NCI-H446 (cell line): ENCODE data around the gene YWHAG.
A peak's percentile ranks its signal among the peaks of the same experiment; 100 is the strongest.
"Not testable (repeated sequence)": the region's sequence is repeated elsewhere in the genome, so short reads cannot be mapped to it uniquely, and the experiment has no call there.

ENCODE experiments used
- DNase-seq, 2 experiments: peaks; one replicate each; lab custom pipeline; 2025; lab: John Stamatoyannopoulos, UW

The YWHAG gene

GRCh38 chr7:76358481-76359110 lies at the start of gene YWHAG:
Gene YWHAG (minus strand): TSS chr7:76358991. CDS start chr7:76358808, 183 bp downstream.
- peak; percentile 44 to 75 for DNase-seq

- no peak for DNase-seq
Measured at GRCh38 chr7:76408121-76408560, 49.4 kb upstream of the YWHAG start.

- DNase-seq, result no peak
Measured at GRCh38 chr7:76407718-76408117, 48.9 kb upstream of the YWHAG start.

GRCh38 chr7:76405738-76406137 lies 46.9 kb upstream of the YWHAG start:
- no peak for DNase-seq

GRCh38 chr7:76403780-76404494 lies 45.1 kb upstream of the YWHAG start:
- DNase-seq, result no peak

- not testable (repeated sequence) for DNase-seq
Measured at GRCh38 chr7:76403097-76403496, 44.3 kb upstream of the YWHAG start.

GRCh38 chr7:76400248-76400647 lies 41.5 kb upstream of the YWHAG start:
- no peak for DNase-seq

- no peak for DNase-seq
Measured at GRCh38 chr7:76397409-76398183, 38.8 kb upstream of the YWHAG start.

GRCh38 chr7:76396864-76397263 lies 38.1 kb upstream of the YWHAG start:
- no peak for DNase-seq

- peak in 1 of 2 experiments; percentile 63 for DNase-seq
Measured at GRCh38 chr7:76395965-76396726, 37.4 kb upstream of the YWHAG start.

GRCh38 chr7:76395605-76395964 lies 36.8 kb upstream of the YWHAG start:
- not testable (repeated sequence) for DNase-seq

GRCh38 chr7:76394957-76395356 lies 36.2 kb upstream of the YWHAG start:
- no peak for DNase-seq

- DNase-seq, result peak in 1 of 2 experiments; percentile 82
Measured at GRCh38 chr7:76393116-76394031, 34.6 kb upstream of the YWHAG start.

GRCh38 chr7:76392531-76393115 lies 33.8 kb upstream of the YWHAG start:
- DNase-seq, result no peak

GRCh38 chr7:76390092-76390491 lies 31.3 kb upstream of the YWHAG start:
- no peak for DNase-seq

GRCh38 chr7:76387789-76388188 lies 29.0 kb upstream of the YWHAG start:
- DNase-seq, result not testable (repeated sequence)

- no peak for DNase-seq
Measured at GRCh38 chr7:76386691-76387260, 28.0 kb upstream of the YWHAG start.

GRCh38 chr7:76383089-76383944 lies 24.5 kb upstream of the YWHAG start:
- DNase-seq, result no peak

- no peak for DNase-seq
Measured at GRCh38 chr7:76381814-76382213, 23.0 kb upstream of the YWHAG start.
